GM21825 (cell line): ENCODE data around the gene RNF157.

ENCODE experiments used
- ATAC-seq: cut with Tn5 transposase; IDR thresholded peaks from one replicate; pipeline ENCODE4 v1.9.1; 2021; ENCODE audit warnings: mild to moderate bottlenecking, moderate library complexity; ENCODE audit not compliant: unreplicated experiment

Gene RNF157

DNA sequence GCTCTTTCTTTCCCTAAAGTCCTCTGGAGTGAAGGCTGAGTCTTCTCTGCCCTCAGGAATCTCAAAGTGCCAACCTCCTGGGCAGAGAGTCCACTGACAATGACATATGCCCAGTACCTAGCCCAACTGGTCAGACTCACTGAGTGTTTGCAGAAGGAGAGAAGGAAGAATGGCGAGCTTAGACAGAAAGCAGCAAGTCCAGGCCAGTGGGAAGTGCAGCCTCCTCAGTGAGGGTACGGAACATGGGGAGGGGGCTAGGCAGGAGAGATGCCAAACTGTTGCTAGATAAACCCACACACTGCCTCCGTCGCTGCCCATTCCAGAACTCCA, 137.4 kb downstream of the RNF157 start:
- no peak for ATAC-seq

DNA sequence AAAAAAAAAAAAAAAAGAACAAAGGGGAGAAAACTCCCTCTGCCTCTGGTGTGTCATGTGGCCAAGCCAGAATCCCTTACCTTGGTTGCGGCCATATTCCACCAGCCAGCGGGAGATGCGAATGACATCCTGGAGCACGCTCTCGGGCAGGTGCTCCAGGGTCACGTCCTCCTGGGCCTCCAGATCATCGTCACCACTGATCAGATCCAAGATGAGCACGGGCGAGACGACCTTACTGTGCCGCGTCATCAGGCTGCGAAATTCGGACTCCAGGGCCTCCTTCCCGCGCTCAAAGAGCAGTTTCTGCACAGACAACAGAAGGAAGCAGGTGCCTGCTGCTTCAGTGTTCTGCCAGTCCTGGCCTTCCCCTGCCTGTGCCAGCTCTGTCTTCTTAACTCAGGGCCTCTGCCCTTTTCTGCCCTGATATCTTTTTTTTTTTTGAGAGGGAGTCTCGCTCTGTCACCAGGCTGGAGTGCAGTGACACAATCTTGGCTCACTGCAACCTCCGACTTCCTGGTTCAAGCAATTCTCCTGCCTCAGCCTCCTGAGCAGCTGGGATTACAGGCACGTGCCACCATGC, 142.5 kb downstream of the RNF157 start:
- ATAC-seq: no peak

GRCh38 chr17:76095943-76096342, 144.3 kb downstream of the RNF157 start:
- ATAC-seq: no peak

- ATAC-seq: no peak
Observed at GRCh38 chr17:76094046-76094445, 146.2 kb downstream of the RNF157 start.

GRCh38 chr17:76092526-76093413, 147.5 kb downstream of the RNF157 start:
- no peak for ATAC-seq
